Loucy (cell line): Measurements from ENCODE around the gene HEXB.
A peak's percentile ranks its signal among the peaks of the same experiment; 100 is the strongest.

Experiments used
- H2AFZ ChIP-seq: fragments of 200-600 bp; sonication (generic); 2 replicates; pipeline ENCODE4 v1.6.0; 2016; ENCODE audit warnings: antibody characterized with exemption, mild to moderate bottlenecking, low read length, moderate library complexity
- H3F3A ChIP-seq: fragments of 200-600 bp; 2 replicates; pipeline ENCODE4 v1.6.0; 2016; ENCODE audit warnings: antibody characterized with exemption, low read depth, mild to moderate bottlenecking
- H3K27me3 ChIP-seq: fragments of 200-600 bp; sonication (generic); 2 replicates; pipeline ENCODE4 v1.6.1; 2014; ENCODE audit warnings: low read length, mild to moderate bottlenecking; ENCODE audit not compliant: insufficient read depth, poor library complexity, severe bottlenecking
- H3K36me3 ChIP-seq: fragments of 200-600 bp; sonication (generic); 2 replicates; pipeline ENCODE4 v1.6.1; 2016; ENCODE audit warnings: low read length; ENCODE audit not compliant: insufficient read depth
- H3K4me1 ChIP-seq: fragments of 200-600 bp; sonication (generic); 2 replicates; pipeline ENCODE4 v1.5.1; 2014; ENCODE audit warnings: low read length, mild to moderate bottlenecking; ENCODE audit not compliant: insufficient read depth, poor library complexity, severe bottlenecking
- H3K4me2 ChIP-seq: fragments of 200-600 bp; sonication (generic); 2 replicates; pipeline ENCODE4 v1.6.0; 2014; ENCODE audit warnings: antibody characterized with exemption, low read length, low read depth, mild to moderate bottlenecking; ENCODE audit not compliant: poor library complexity, severe bottlenecking
- H3K4me3 ChIP-seq: fragments of 200-600 bp; sonication (generic); 2 replicates; pipeline ENCODE4 v1.5.1; 2014; ENCODE audit warnings: low read length, mild to moderate bottlenecking, mixed read lengths; ENCODE audit not compliant: poor library complexity, severe bottlenecking
- H3K79me2 ChIP-seq: fragments of 200-600 bp; sonication (generic); 2 replicates; pipeline ENCODE4 v1.6.1; 2014; ENCODE audit warnings: low read length; ENCODE audit not compliant: insufficient read depth
- H3K9ac ChIP-seq: fragments of 200-600 bp; sonication (generic); 2 replicates; pipeline ENCODE4 v1.6.0; 2014; ENCODE audit warnings: mild to moderate bottlenecking, low read depth, low read length, moderate library complexity; ENCODE audit not compliant: poor library complexity, severe bottlenecking
- H3K9me2 ChIP-seq: fragments of 200-600 bp; sonication (generic); replicated peaks from 2 replicates; pipeline ENCODE4 v1.6.1; 2016; ENCODE audit warnings: low read depth, low read length, mixed read lengths
- H3K9me3 ChIP-seq: fragments of 200-600 bp; sonication (generic); 2 replicates; pipeline ENCODE4 v1.6.1; 2014; ENCODE audit warnings: mild to moderate bottlenecking, antibody characterized with exemption, low read length, low read depth; ENCODE audit not compliant: insufficient read depth
- H4K20me1 ChIP-seq: fragments of 200-600 bp; sonication (generic); 2 replicates; pipeline ENCODE4 v1.6.0; 2014; ENCODE audit warnings: antibody characterized with exemption, low read length, mild to moderate bottlenecking; ENCODE audit not compliant: insufficient read depth, poor library complexity, severe bottlenecking
- CTCF ChIP-seq: fragments of 200-600 bp; sonication (generic); conservative IDR thresholded peaks from 2 replicates; pipeline ENCODE4 v1.5.1; 2014; ENCODE audit warnings: mild to moderate bottlenecking, antibody characterized with exemption, low read length
- EZH2phosphoT487 ChIP-seq: fragments of 200-600 bp; IDR thresholded peaks from 2 replicates; pipeline ENCODE4 v1.6.1; 2018; ENCODE audit warnings: antibody characterized with exemption, mild to moderate bottlenecking, moderate library complexity, borderline replicate concordance

Gene HEXB

GRCh38 chr5:74642543-74642863 lies 42.5 kb upstream of the HEXB start:
- H2AFZ ChIP-seq = no peak overlapping the region

GRCh38 chr5:74643111-74643562 lies 41.9 kb upstream of the HEXB start:
- Histone ChIP-seq H3K4me2 (no peak overlapping the region), H2AFZ (no peak overlapping the region), H3K27me3 (no peaks in the 10 kb centered on the region), H4K20me1 (peaks cover 14% of the 10 kb centered on the region), H3K4me3 (no peak overlapping the region), H3K36me3 (no peaks in the 10 kb centered on the region), H3F3A (no peaks in the 10 kb centered on the region), H3K4me1 (peaks cover 22% of the 10 kb centered on the region), H3K9me3 (no peaks in the 10 kb centered on the region), H3K9ac (no peak overlapping the region), H3K9me2 (no peaks in the 10 kb centered on the region), H3K79me2 (peaks cover 22% of the 10 kb centered on the region)
- no peak for TF ChIP-seq EZH2phosphoT487
- TF ChIP-seq CTCF = no peak

More at GRCh38 chr5:74642543-74642863, 42.5 kb upstream of the HEXB start:
- peak overlapping the region; percentile 95 for H3K9ac ChIP-seq
- H3K79me2 ChIP-seq = peaks cover 28% of the 10 kb centered on the region
- peaks cover 18% of the 10 kb centered on the region for H4K20me1 ChIP-seq
- TF ChIP-seq EZH2phosphoT487 (no peak), CTCF (no peak)
- H3K4me2 ChIP-seq = peak overlapping the region; percentile 89
- H3F3A ChIP-seq = no peaks in the 10 kb centered on the region
- H3K36me3 ChIP-seq = no peaks in the 10 kb centered on the region
- no peak overlapping the region for H3K4me3 ChIP-seq
- H3K9me2 ChIP-seq = no peaks in the 10 kb centered on the region
- H3K9me3 ChIP-seq = no peaks in the 10 kb centered on the region
- no peaks in the 10 kb centered on the region for H3K27me3 ChIP-seq
- peaks cover 28% of the 10 kb centered on the region for H3K4me1 ChIP-seq

GRCh38 chr5:74647096-74647495 lies 37.9 kb upstream of the HEXB start:
- H3K4me2 ChIP-seq = no peak overlapping the region
- no peaks in the 10 kb centered on the region for H3F3A ChIP-seq
- no peak overlapping the region for H3K4me3 ChIP-seq
- no peaks in the 10 kb centered on the region for H4K20me1 ChIP-seq
- no peaks in the 10 kb centered on the region for H3K36me3 ChIP-seq
- H3K9ac ChIP-seq = no peak overlapping the region
- no peaks in the 10 kb centered on the region for H3K9me2 ChIP-seq
- no peaks in the 10 kb centered on the region for H3K27me3 ChIP-seq
- H3K9me3 ChIP-seq = no peaks in the 10 kb centered on the region
- no peak overlapping the region for H2AFZ ChIP-seq
- H3K4me1 ChIP-seq = peaks cover 6% of the 10 kb centered on the region
- H3K79me2 ChIP-seq = no peaks in the 10 kb centered on the region
- TF ChIP-seq EZH2phosphoT487 (no peak), CTCF (no peak)
